ENCODE data around the gene MRC1.

MRC1 gene

DNA sequence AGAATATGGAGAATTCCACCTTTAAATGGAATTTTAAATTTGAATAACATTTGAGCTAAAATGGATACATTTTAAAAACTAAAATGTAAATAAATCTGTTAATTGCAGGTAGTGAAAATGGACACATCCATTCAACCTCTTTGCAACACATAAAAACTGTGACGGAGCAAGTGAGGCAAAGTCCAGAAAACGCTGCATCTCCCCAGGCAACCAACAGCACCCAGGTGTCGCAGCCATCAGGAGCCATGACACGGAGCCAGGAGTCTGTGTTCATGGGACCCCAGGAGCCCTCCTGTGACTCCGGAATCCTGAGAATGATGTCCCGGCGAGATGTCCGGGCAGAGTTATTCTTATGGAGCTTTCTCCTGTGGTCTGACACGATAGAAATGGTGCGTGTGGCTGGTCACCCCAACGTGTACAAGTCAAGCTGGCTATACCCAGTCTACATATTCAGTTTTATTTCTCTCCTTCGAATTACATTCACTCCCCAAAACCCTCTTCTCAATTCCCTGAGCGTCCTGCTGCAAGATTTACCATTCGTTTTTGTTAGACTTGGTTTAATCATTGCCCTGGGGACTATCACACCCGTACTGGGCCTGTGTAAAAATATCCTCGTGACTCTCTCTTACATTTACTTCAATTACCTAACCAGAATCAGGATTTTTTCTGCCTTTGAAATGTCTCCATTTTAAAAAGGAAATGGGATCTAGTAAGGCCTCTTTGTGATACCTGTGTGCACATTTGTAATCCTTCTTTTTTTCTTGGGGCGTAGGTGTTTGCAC is 13.1 kb upstream of the MRC1 start:
- DNase-seq, result no peak

DNA sequence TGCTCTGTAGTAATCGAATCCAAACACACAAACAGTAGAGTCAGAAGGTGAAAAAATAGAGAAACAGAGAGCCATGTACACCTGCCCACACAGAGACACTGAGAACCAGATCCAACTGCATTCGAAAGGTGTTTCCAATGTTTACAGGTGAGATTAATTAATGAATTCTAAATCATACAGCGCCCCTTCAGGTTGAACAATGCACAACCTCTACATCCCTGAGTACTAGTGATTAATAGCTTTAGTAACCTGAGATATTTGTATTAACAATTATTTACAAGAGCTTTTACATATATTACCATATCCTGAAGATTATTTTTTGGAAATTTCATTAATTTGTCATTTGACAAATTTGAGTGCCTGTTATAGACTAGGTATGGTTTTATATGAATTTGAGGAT is 7.6 kb upstream of the MRC1 start:
- DNase-seq, result no peak

GRCh38 chr10:17802350-17802749 is 6.8 kb upstream of the MRC1 start:
- no peak for DNase-seq

GRCh38 chr10:17802976-17803375 is 6.2 kb upstream of the MRC1 start:
- no peak for DNase-seq

DNA sequence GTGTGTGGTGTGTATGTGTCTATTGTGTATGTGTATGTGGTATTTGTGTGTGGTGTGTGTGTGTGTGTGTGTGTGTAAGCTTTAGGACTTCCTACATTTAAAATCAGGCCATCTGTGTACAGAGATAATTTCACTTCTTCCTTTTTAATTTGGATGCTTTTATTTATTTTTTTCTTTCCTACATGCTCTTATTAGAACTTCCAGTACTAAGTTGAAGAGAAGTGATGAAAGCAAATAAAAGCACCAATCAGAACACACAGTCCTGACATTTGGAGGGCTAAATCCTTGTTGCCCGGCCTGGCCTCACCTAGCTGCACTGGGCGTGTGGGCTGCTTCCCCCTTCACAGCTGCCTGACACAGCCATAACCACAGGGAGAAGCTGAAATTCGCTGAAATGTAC is 3.8 kb upstream of the MRC1 start:
- DNase-seq, result no peak

GRCh38 chr10:17805921-17806577 is 3.1 kb upstream of the MRC1 start:
- no peak for DNase-seq

DNA sequence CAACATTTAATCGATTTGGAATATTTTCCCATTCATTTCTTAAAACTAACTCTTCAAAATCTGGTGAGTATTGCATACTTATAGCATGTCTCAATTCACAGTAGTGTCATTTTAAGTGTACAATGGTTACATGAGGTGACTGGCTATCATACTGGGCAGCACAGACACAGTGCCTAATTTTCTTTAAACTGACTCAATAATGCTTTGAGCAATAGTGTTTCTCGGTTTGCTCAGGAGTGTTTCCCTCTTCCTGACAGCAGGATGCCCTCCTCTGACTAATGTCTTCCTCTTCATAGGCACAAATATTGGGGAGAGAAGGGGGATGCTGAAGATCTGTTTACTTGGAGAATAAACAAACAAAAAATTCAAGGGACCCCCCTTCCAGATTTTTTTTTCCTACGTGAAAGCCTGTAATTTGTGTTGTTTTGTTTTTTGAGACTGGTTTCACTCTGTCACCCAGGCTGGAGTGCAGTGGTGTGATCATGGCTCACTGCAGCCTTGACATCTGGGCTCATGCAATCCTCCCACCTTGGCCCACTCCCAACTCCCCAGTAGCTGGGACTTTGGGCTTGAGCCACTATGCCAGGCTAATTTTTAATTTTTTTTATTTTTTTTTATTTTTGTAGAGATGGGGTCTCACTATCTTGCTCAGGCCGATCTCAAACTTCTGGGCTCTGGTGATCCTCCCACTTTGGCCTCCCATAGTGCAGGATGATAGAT is 2.2 kb downstream of the MRC1 start:
- DNase-seq, result no peak

GRCh38 chr10:17814973-17815372 is 5.8 kb downstream of the MRC1 start:
- DNase-seq, result no peak

DNA sequence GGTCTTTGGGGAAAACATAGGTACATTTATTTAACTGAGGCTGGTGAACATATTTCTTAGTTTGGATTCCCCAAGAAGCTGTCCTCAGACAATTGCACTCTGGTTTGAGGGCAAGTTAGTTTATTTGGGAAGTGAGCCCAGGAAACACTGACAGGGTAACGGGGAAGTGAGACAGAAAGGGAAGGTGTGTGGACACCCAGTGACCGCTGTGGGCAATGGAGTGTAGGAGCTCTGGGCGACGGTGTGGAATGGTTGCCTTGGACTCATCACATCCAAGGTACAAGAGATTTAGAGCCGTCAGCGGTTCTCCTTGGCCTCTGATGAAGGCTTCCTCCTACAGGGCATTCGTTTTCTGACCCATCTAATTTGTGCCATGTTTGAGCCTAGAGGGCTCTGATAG is 7.1 kb downstream of the MRC1 start:
- DNase-seq, result no peak

GRCh38 chr10:17817316-17817715 is 8.2 kb downstream of the MRC1 start:
- DNase-seq, result no peak

DNA sequence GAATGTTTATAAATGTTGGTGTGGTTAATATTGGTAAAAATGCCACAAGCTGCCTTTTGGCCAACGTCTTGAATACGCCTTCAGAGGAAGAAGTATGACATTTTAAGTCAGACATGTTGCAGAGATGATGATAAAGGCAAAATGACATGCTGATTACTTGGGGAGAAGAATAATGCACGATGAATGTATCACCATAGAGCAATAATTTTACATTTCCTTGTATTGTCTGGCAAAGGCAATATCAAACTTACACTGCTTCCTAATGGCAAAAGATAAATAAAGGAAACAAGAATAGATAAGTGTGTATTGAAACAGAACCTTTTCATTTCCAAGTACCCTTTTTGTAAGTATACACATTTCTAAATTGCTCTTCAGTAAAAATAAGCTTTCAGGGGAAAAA is 8.6 kb downstream of the MRC1 start:
- DNase-seq, result no peak

- DNase-seq, result no peak
These were observed 10.7 kb downstream of the MRC1 start for GRCh38 chr10:17819836-17820235.

DNA sequence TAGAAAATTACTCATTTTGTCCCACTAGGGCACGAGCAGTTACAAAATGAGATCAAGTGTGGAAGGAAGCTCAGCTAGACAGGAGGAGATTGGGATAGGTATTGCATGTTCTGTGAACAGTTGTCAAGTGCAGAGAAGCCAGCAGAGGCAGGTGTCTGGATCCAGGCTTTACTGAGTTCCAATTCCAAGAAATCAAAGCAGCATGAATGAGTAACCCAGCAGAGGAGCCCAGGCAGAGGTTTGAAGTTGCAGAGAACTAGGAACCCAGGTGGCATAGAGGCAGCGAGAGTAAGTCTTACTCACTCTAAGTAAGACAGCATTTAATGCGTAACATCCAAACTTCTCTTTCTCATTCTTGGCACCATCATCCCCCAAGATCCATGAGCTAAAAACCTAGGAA is 11.8 kb downstream of the MRC1 start:
- DNase-seq, result no peak

GRCh38 chr10:17821893-17822292 is 12.7 kb downstream of the MRC1 start:
- no peak for DNase-seq

GRCh38 chr10:17831341-17831740 is 22.2 kb downstream of the MRC1 start:
- DNase-seq, result no peak

- no peak for DNase-seq
These were observed 22.7 kb downstream of the MRC1 start for GRCh38 chr10:17831896-17832295.

GRCh38 chr10:17833656-17834055 is 24.5 kb downstream of the MRC1 start:
- DNase-seq, result no peak

GRCh38 chr10:17835688-17836087 is 26.5 kb downstream of the MRC1 start:
- DNase-seq, result peak; percentile 93

- DNase-seq, result peak; percentile 40
These were observed 27.8 kb downstream of the MRC1 start for GRCh38 chr10:17836942-17837341.

GRCh38 chr10:17838080-17838648 is 29.0 kb downstream of the MRC1 start:
- no peak for DNase-seq

GRCh38 chr10:17841050-17841449 is 31.9 kb downstream of the MRC1 start:
- DNase-seq, result no peak

DNA sequence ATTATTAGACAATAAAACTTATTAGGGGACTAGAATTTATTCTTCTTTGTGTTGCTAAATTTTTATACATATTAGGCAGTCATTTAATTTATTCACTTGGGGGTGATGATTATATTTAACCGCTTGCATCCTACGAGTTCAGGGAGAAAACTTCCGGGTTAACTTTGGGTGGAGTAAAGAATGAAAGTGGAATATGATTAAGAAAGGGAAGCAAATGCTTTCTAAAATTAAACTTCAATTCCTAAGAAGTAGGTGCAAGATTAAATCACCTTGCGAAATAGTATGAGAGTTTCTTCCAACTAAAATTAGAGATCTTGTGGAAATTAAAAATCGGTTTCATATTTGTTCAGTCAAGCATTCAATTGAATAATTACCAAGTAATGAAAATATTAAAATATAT is 33.5 kb downstream of the MRC1 start:
- no peak for DNase-seq

DNA sequence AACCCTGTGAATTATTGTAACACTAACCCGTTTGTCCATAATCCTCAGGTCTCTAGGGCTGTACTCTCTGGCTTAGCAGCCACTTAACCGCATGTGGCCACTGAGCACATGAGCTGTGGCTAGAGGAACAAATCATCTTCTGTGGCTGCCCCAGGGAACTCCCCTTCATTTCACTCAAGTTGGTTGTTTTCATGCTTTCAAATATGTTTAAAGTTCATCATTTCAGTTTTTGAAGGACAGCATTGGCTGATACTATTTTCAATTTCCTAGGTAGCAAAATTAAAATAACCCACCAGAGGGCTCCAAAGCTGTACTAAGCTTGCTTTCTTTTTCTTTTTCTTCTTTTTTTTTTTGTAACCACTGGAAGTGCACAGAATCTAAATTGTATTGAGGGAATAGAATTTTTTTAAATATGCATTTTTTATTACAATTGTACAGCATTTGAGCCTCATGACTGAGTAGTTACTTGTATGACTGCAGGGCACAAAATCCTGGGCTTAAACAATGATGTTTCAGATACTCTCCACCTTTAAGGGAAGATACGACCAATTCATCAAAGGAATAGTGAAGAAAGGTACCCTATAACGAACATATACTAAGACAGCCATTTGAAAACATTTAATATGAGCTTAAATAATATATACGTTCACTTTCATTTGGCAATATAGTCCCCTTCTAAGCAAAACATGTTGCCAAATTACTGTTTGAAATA is 38.6 kb downstream of the MRC1 start:
- DNase-seq, result no peak
